Ectodermal cell (in vitro differentiated cells): ENCODE results near the gene KNDC1.
"Not testable (repeated sequence)": the region's sequence is repeated elsewhere in the genome, so short reads cannot be mapped to it uniquely, and the experiment has no call there.

Experiments
- H3K27ac ChIP-seq: 2 replicates; pipeline ENCODE4 v1.7.0; 2013; ENCODE audit warnings: mild to moderate bottlenecking, low read depth, low read length; ENCODE audit not compliant: insufficient read depth, poor library complexity, severe bottlenecking
- H3K27me3 ChIP-seq: 2 replicates; pipeline ENCODE4 v1.7.0; 2013; ENCODE audit warnings: mild to moderate bottlenecking, low read length; ENCODE audit not compliant: insufficient read depth, control insufficient read depth, poor library complexity, severe bottlenecking
- H3K36me3 ChIP-seq: one replicate; pipeline ENCODE4 v1.7.0; 2013; ENCODE audit warnings: low read length; ENCODE audit not compliant: control insufficient read depth, insufficient read depth
- H3K4me1 ChIP-seq: one replicate; pipeline ENCODE4 v1.7.0; 2013; ENCODE audit warnings: low read length; ENCODE audit not compliant: control insufficient read depth, insufficient read depth
- H3K4me3 ChIP-seq: 2 replicates; pipeline ENCODE4 v1.7.0; 2013; ENCODE audit warnings: low read depth, low read length, control low read depth; ENCODE audit not compliant: insufficient read depth
- H3K9me3 ChIP-seq: 2 replicates; pipeline ENCODE4 v1.7.0; 2013; ENCODE audit warnings: mild to moderate bottlenecking, low read length, moderate library complexity; ENCODE audit not compliant: control insufficient read depth
- WGBS, 2 experiments: methylation state at CpG; one replicate each; pipeline ENCODE4 v1.1.7; 2013; ENCODE audit warnings: missing lambda C conversion rate in 2 of 2; 5-methylcytosine and 5-hydroxymethylcytosine counted together

Gene KNDC1

GRCh38 chr10:133226251-133226808 lies 66.3 kb downstream of the KNDC1 start:
- Histone ChIP-seq H3K9me3 (no peaks in the 10 kb centered on the region), H3K36me3 (no peaks in the 10 kb centered on the region), H3K4me3 (no peak overlapping the region), H3K4me1 (peaks cover 4% of the 10 kb centered on the region), H3K27ac (no peak overlapping the region), H3K27me3 (peaks cover 44% of the 10 kb centered on the region)
- 87 to 88% methylated on average over 30 of the region's 30 CpGs for WGBS, 2 experiments

GRCh38 chr10:133227256-133227655 lies 67.2 kb downstream of the KNDC1 start:
- Histone ChIP-seq H3K4me1 (peaks cover 4% of the 10 kb centered on the region), H3K27ac (no peak overlapping the region), H3K4me3 (no peak overlapping the region), H3K27me3 (peaks cover 54% of the 10 kb centered on the region), H3K9me3 (no peaks in the 10 kb centered on the region), H3K36me3 (no peaks in the 10 kb centered on the region)
- WGBS, 2 experiments, result 93 to 95% methylated on average over 21 of the region's 21 CpGs

DNA sequence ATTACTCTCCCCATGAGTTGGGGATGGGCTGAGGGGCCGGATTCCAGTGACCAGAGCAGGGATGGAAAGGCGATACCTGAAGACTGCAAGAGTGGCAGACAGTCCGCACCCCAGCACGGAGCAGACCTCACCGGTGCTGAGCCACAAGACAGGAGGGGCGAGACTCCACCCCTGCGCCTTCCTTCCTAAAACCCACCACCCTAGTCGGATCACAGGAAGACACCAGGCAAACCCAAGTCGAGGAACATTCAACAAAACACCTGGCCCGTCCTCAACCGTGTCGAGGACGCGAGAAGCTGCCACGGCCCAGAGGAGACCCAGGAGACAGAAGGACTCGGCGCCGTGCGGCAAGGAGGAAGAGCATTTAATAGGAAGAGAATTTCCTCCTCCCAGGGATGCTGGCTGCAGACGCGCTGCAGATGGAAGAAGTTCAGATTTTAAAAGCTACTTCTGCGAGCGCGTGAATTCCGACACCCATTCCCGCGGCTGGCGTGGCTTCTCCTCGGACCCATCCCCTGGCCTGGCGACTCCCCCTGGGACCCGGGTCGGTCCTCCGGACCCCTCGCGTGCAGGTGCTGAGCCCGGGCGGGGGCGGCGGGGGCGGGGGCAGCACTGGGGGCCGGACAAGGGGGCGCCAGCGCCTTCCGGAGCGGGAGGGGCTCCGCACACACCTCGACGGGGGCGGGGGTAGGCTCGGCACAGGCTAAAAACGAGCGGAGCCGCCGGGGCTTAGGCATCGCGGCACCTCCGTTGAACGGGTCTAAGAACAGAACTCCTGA lies 69.4 kb downstream of the KNDC1 start:
- H3K4me3 ChIP-seq, result peak overlapping the region; percentile 10
- H3K27me3 ChIP-seq, result peaks cover 75% of the 10 kb centered on the region
- WGBS, 2 experiments, result 12 to 15% methylated on average over 58 of the region's 58 CpGs

DNA sequence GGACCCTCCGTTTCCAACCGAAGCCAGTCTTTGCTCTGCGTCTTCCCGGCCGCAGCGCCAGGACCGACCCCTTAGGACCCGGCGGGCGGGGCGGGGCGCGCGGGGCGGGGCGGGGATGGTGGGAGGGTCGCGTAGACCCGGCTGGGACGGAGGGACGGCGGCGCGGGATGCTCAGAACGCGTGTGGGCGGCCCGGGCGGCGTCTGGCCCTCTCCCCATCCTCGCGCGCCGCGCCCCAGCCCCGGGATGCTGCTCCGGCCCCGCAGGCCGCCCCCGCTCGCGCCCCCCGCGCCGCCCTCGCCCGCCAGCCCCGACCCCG lies 70.0 kb downstream of the KNDC1 start, which contains the start of gene UTF1:
UTF1 (plus strand) TSS at position 174 of the 318 bp plus-strand sequence; CDS start at position 246, 72 bp downstream.
- H3K4me1 ChIP-seq, result peaks cover 4% of the 10 kb centered on the region
- H3K9me3 ChIP-seq, result no peaks in the 10 kb centered on the region
- peak within 1 kb of the TSS; percentile 25 for H3K4me3 ChIP-seq
- H3K36me3 ChIP-seq, result no peaks in the 10 kb centered on the region
- WGBS, 2 experiments, result 0 to 1% methylated on average over 49 of the region's 49 CpGs
- H3K27me3 ChIP-seq, result peaks cover 81% of the 10 kb centered on the region
- no peak within 1 kb of the TSS for H3K27ac ChIP-seq

More for the DNA sequence above, 69.4 kb downstream of the KNDC1 start:
- Histone ChIP-seq H3K36me3 (no peaks in the 10 kb centered on the region), H3K4me1 (peaks cover 4% of the 10 kb centered on the region), H3K27ac (no peak overlapping the region), H3K9me3 (no peaks in the 10 kb centered on the region)

- peaks cover 87% of the 10 kb centered on the region for H3K27me3 ChIP-seq
- H3K27ac ChIP-seq, result no peak overlapping the region
- no peaks in the 10 kb centered on the region for H3K36me3 ChIP-seq
- H3K4me1 ChIP-seq, result peaks cover 6% of the 10 kb centered on the region
- H3K9me3 ChIP-seq, result no peaks in the 10 kb centered on the region
- WGBS, 2 experiments, result 2 to 3% methylated on average over 122 of the region's 122 CpGs
- peak overlapping the region; percentile 25 for H3K4me3 ChIP-seq
Observed at GRCh38 chr10:133230387-133231195, 70.6 kb downstream of the KNDC1 start.

DNA sequence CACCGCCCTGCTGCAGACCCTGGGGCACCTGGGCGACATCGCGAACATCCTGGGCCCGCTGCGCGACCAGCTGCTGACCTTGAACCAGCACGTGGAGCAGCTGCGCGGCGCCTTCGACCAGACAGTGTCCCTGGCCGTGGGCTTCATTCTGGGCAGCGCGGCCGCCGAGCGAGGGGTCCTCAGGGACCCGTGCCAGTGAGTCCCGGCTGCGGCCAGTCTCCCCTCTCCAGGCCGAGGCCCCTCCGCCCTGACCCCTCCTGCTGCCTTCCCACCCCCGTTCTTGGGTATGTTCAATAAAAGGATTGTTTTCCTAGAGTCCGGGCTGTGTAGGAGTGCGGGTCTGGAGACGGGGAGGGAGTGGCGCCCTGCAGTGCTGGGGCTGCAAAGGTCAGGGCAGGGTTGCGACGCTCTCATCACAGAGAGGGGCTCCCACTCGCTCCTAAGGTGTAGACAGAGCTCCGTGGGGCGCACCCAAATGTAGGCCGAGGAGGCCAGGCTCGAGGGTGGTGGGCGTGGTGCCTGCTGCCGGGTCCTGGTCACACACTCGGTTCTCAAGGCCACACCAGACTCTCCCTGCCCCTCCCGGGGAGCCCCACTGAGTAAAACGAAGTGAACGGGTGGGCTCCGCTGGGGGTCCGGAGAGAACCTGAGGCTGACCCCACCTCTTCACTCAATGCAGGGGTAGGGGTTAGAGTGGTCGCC lies 71.4 kb downstream of the KNDC1 start:
- WGBS, 2 experiments, result 23 to 27% methylated on average over 44 of the region's 44 CpGs

GRCh38 chr10:133231946-133232574 lies 72.0 kb downstream of the KNDC1 start:
- 13 to 19% methylated on average over 11 of the region's 11 CpGs for WGBS, 2 experiments
- peaks cover 19% of the 10 kb centered on the region for H3K4me1 ChIP-seq
- H3K9me3 ChIP-seq, result no peaks in the 10 kb centered on the region
- H3K36me3 ChIP-seq, result no peaks in the 10 kb centered on the region
- no peak overlapping the region for H3K27ac ChIP-seq
- no peak overlapping the region for H3K4me3 ChIP-seq
- H3K27me3 ChIP-seq, result peaks cover 95% of the 10 kb centered on the region

More for the DNA sequence above, 71.4 kb downstream of the KNDC1 start:
- peaks cover 14% of the 10 kb centered on the region for H3K4me1 ChIP-seq
- H3K27ac ChIP-seq, result no peak overlapping the region
- no peaks in the 10 kb centered on the region for H3K9me3 ChIP-seq
- no peaks in the 10 kb centered on the region for H3K36me3 ChIP-seq
- no peak overlapping the region for H3K4me3 ChIP-seq
- peaks cover 93% of the 10 kb centered on the region for H3K27me3 ChIP-seq

GRCh38 chr10:133234796-133235195 lies 74.8 kb downstream of the KNDC1 start:
- Histone ChIP-seq H3K4me1 (peaks cover 31% of the 10 kb centered on the region), H3K27me3 (peaks cover 99% of the 10 kb centered on the region)
- WGBS, 2 experiments, result 87 to 92% methylated on average over 6 to 7 of the region's 10 CpGs
- not testable (repeated sequence) for H3K36me3 ChIP-seq, H3K4me3 ChIP-seq, H3K9me3 ChIP-seq, H3K27ac ChIP-seq

- no peak overlapping the region for H3K27ac ChIP-seq
- peaks cover 31% of the 10 kb centered on the region for H3K4me1 ChIP-seq
- 9 to 10% methylated on average over 48 of the region's 48 CpGs for WGBS, 2 experiments
- H3K36me3 ChIP-seq, result no peaks in the 10 kb centered on the region
- H3K27me3 ChIP-seq, result peaks cover 93% of the 10 kb centered on the region
- H3K4me3 ChIP-seq, result no peak overlapping the region
- H3K9me3 ChIP-seq, result no peaks in the 10 kb centered on the region
Observed at GRCh38 chr10:133235265-133235855, 75.3 kb downstream of the KNDC1 start.
